Kidney (tissue), 14 donors: Measurements from ENCODE around the gene ARFGEF3. TPM values are rescaled to one million over a fixed set of nuclear protein-coding genes. Genes with fewer than 3 reads are reported as not detected.

ENCODE experiments used
- DNase-seq, 5 donors: peaks; one replicate each; pipeline ENCODE4 v3.0.0-alpha.2; 2013 to 2020
- FAIRE-seq: peaks from 2 replicates; lab custom pipeline; 2012; peaks lifted over from hg19 to GRCh38; lab: Jason Lieb, UNC
- H3K27ac ChIP-seq, 2 donors: one replicate each; pipeline ENCODE4 v1.7.0; 2013; ENCODE audit warnings: low read depth in 2 of 2, low read length in 2 of 2, inconsistent platforms in 1 of 2
- H3K27me3 ChIP-seq: one replicate; pipeline ENCODE4 v1.7.1; 2013; ENCODE audit warnings: low read length, inconsistent platforms; ENCODE audit not compliant: control insufficient read depth, insufficient read depth
- H3K36me3 ChIP-seq, 3 donors: one replicate each; pipeline versions ENCODE4 v1.7.0 to v1.7.1; 2013; ENCODE audit warnings: low read length in 3 of 3, control low read depth in 1 of 3, inconsistent platforms in 1 of 3; ENCODE audit not compliant: insufficient read depth in 3 of 3, control insufficient read depth in 2 of 3
- H3K4me1 ChIP-seq, 3 donors: one replicate each; pipeline versions ENCODE4 v1.7.0 to v1.7.1; 2013; ENCODE audit warnings: low read length in 3 of 3, inconsistent platforms in 1 of 3, low read depth in 1 of 3; ENCODE audit not compliant: control insufficient read depth in 2 of 3, insufficient read depth in 2 of 3
- H3K4me3 ChIP-seq, 3 donors: one replicate each; pipeline versions ENCODE4 v1.7.0 to v1.8.1; 2013; ENCODE audit warnings: low read length in 3 of 3, control low read depth in 1 of 3, inconsistent platforms in 1 of 3
- H3K9ac ChIP-seq, 3 donors: one replicate each; pipeline versions ENCODE4 v1.7.0 to v1.7.1; 2013; ENCODE audit warnings: low read length in 3 of 3, control low read depth in 1 of 3, inconsistent platforms in 1 of 3
- H3K9me3 ChIP-seq, 3 donors: one replicate each; pipeline versions ENCODE4 v1.7.0 to v1.7.1; 2013; ENCODE audit warnings: low read length in 3 of 3, control low read depth in 1 of 3, inconsistent platforms in 1 of 3; ENCODE audit not compliant: control insufficient read depth in 2 of 3, insufficient read depth in 1 of 3
- CTCF ChIP-seq: IDR thresholded peaks from 3 replicates; pipeline ENCODE4 v1.5.1; 2012; ENCODE audit warnings: mild to moderate bottlenecking, moderate library complexity, borderline replicate concordance; ENCODE audit not compliant: insufficient read depth; ENCODE audit errors: extremely low read depth
- intact Hi-C: fragments of 100-400 bp; cut with DNase I; formaldehyde crosslinking; loops from one replicate; pipeline ENCODE4 v1.11.1; 2022
- polyA plus RNA-seq: library from polyadenylated mRNA; stranded (reverse); fragments of 350-450 nt; fragmentation: Illumina TruSeq; extraction: RNeasy Lipid Tissue Mini Kit (QIAGEN cat#74804); gene quantifications from one replicate; pipeline ENCODE4 v1.2.3, GENCODE V29; 2014; ENCODE audit warnings: low read depth, low replicate concordance; ENCODE audit not compliant: insufficient read depth
- total RNA-seq: library from RNA; stranded (reverse); fragmentation: NEBNext Ultra II Directional; extraction: Animal tissue kit (Norgen Biotek cat#: 25700); gene quantifications from one replicate; pipeline ENCODE4 v1.2.1, GENCODE V29; 2021
- donor health status: control.
- donor health status: control.
- donor health status: control.
- donor health status: control.
- donor health status: control.
- donor health status: DM: yes; HTN: yes; CAD: no.
- donor health status: Normal renal cell carcinoma (clear cell type).

Gene ARFGEF3
- total and polyA plus RNA-seq, 2 donors from 2014 or later = 1.2 to 7.8 TPM

- Histone ChIP-seq H3K4me1 (no peaks in the 10 kb centered on the region), H3K27ac (no peak overlapping the region), H3K9ac (no peak overlapping the region), H3K36me3 (no peaks in the 10 kb centered on the region), H3K4me3 (no peak overlapping the region), H3K9me3 (no peaks in the 10 kb centered on the region), H3K27me3 (no peaks in the 10 kb centered on the region)
- DNase-seq (no peak), FAIRE-seq (no peak)
- TF ChIP-seq CTCF = no peak
- intact Hi-C loops = no loop called here
Measured at GRCh38 chr6:138372711-138373463, 211.1 kb downstream of the ARFGEF3 start.

GRCh38 chr6:138374230-138374629 lies 212.5 kb downstream of the ARFGEF3 start:
- Histone ChIP-seq H3K4me3 (no peak overlapping the region), H3K9ac (no peak overlapping the region), H3K36me3 (no peaks in the 10 kb centered on the region), H3K4me1 (no peaks in the 10 kb centered on the region), H3K9me3 (no peaks in the 10 kb centered on the region), H3K27ac (no peak overlapping the region), H3K27me3 (no peaks in the 10 kb centered on the region)
- intact Hi-C loops = no loop called here
- DNase-seq (no peak), FAIRE-seq (no peak)
- no peak for TF ChIP-seq CTCF

GRCh38 chr6:138374815-138375214 lies 213.1 kb downstream of the ARFGEF3 start:
- no peaks in the 10 kb centered on the region for H3K27me3 ChIP-seq
- no peak overlapping the region for H3K9ac ChIP-seq
- no peaks in the 10 kb centered on the region for H3K9me3 ChIP-seq
- H3K4me3 ChIP-seq = no peak overlapping the region
- DNase-seq = no peak
- H3K27ac ChIP-seq = no peak overlapping the region
- H3K4me1 ChIP-seq = no peaks in the 10 kb centered on the region
- H3K36me3 ChIP-seq = no peaks in the 10 kb centered on the region
- intact Hi-C loops = no loop called here
- no peak for FAIRE-seq
- no peak for TF ChIP-seq CTCF

GRCh38 chr6:138377042-138377441 lies 215.3 kb downstream of the ARFGEF3 start:
- no peak overlapping the region for H3K4me3 ChIP-seq
- TF ChIP-seq CTCF = no peak
- FAIRE-seq = no peak
- H3K9ac ChIP-seq = no peak overlapping the region
- no peaks in the 10 kb centered on the region for H3K9me3 ChIP-seq
- H3K36me3 ChIP-seq = no peaks in the 10 kb centered on the region
- H3K27ac ChIP-seq = no peak overlapping the region
- no peak for DNase-seq
- H3K27me3 ChIP-seq = no peaks in the 10 kb centered on the region
- intact Hi-C loops = no loop called here
- H3K4me1 ChIP-seq = no peaks in the 10 kb centered on the region
